ENCODE data around the gene CST3. TPM values are rescaled to one million over a fixed set of nuclear protein-coding genes. Genes with fewer than 3 reads are reported as not detected.
"Not testable (repeated sequence)": the region's sequence is repeated elsewhere in the genome, so short reads cannot be mapped to it uniquely, and the experiment has no call there.

CST3 gene
- total RNA-seq, 2 experiments from 2014 or later, result 1.0 to 1.4 TPM

- CTCF ChIA-PET, result interaction anchor here (0.5 to 1.0 kb wide), 3 partner anchors 16 to 29 kb away, joined by 3 to 4 read pairs (median 4); no protein-coding TSS in a partner anchor
- Mint-ChIP-seq H3K4me1 (no peaks in the 10 kb centered on the region), H3K9me3 (ENCODE audit: low read depth) (no peaks in the 10 kb centered on the region), H3K4me3 (no peak overlapping the region), H3K27me3 (peaks cover 6% of the 10 kb centered on the region), H3K36me3 (ENCODE audit: low read depth) (no peaks in the 10 kb centered on the region), H3K27ac (no peak overlapping the region)
- POLR2A ChIA-PET, result no interaction called here
- no peak for ATAC-seq
- intact Hi-C loops (cut with DNase I, micrococcal nuclease), result loop anchor here in 1 of 2 experiments (10.0 kb wide), 2 partner anchors 135 to 315 kb away; no protein-coding TSS in a partner anchor
- DNase-seq, result no peak
Observed at GRCh38 chr20:23659989-23660837, 22.5 kb upstream of the CST3 start.

GRCh38 chr20:23659610-23659988, 21.8 kb upstream of the CST3 start:
- H3K4me1 Mint-ChIP-seq; H3K4me3 Mint-ChIP-seq; H3K36me3 Mint-ChIP-seq (ENCODE audit: low read depth); DNase-seq; H3K27ac Mint-ChIP-seq; ATAC-seq; H3K9me3 Mint-ChIP-seq (ENCODE audit: low read depth); POLR2A ChIA-PET; intact Hi-C loops (cut with DNase I, micrococcal nuclease); H3K27me3 Mint-ChIP-seq: not testable (repeated sequence)
- CTCF ChIA-PET, result interaction anchor here (1.2 kb wide), 1 partner anchor 9 kb away, joined by 5 read pairs; no protein-coding TSS in a partner anchor

- no peak overlapping the region for H3K27ac Mint-ChIP-seq
- peaks cover 9% of the 10 kb centered on the region for H3K27me3 Mint-ChIP-seq
- no peaks in the 10 kb centered on the region for H3K36me3 Mint-ChIP-seq (ENCODE audit: low read depth)
- no peaks in the 10 kb centered on the region for H3K9me3 Mint-ChIP-seq (ENCODE audit: low read depth)
- no peaks in the 10 kb centered on the region for H3K4me1 Mint-ChIP-seq
- intact Hi-C loops (cut with DNase I, micrococcal nuclease), result no loop called here
- ChIA-PET CTCF (interaction anchor here (1.2 kb wide), 1 partner anchor 9 kb away, joined by 5 read pairs; no protein-coding TSS in a partner anchor), POLR2A (no interaction called here)
- no peak for DNase-seq
- no peak overlapping the region for H3K4me3 Mint-ChIP-seq
- ATAC-seq, result no peak
Observed at GRCh38 chr20:23658989-23659609, 21.3 kb upstream of the CST3 start.

- no peak for DNase-seq
- Mint-ChIP-seq H3K27me3 (peaks cover 11% of the 10 kb centered on the region), H3K36me3 (ENCODE audit: low read depth) (no peaks in the 10 kb centered on the region), H3K4me3 (no peak overlapping the region), H3K9me3 (ENCODE audit: low read depth) (no peaks in the 10 kb centered on the region), H3K27ac (no peak overlapping the region), H3K4me1 (no peaks in the 10 kb centered on the region)
- POLR2A ChIA-PET, result no interaction called here
- CTCF ChIA-PET, result interaction anchor here (1.2 kb wide), 1 partner anchor 10 kb away, joined by 5 read pairs; no protein-coding TSS in a partner anchor
- no peak for ATAC-seq
- intact Hi-C loops (cut with DNase I, micrococcal nuclease), result no loop called here
Observed at GRCh38 chr20:23658336-23658735, 20.6 kb upstream of the CST3 start.

- peaks cover 11% of the 10 kb centered on the region for H3K27me3 Mint-ChIP-seq
- no peak for DNase-seq
- H3K36me3 Mint-ChIP-seq (ENCODE audit: low read depth), result no peaks in the 10 kb centered on the region
- POLR2A ChIA-PET, result no interaction called here
- no peak for ATAC-seq
- no peak overlapping the region for H3K27ac Mint-ChIP-seq
- intact Hi-C loops (cut with DNase I, micrococcal nuclease), result no loop called here
- H3K9me3 Mint-ChIP-seq (ENCODE audit: low read depth), result no peaks in the 10 kb centered on the region
- CTCF ChIA-PET, result no interaction called here
- no peak overlapping the region for H3K4me3 Mint-ChIP-seq
- no peaks in the 10 kb centered on the region for H3K4me1 Mint-ChIP-seq
Observed at GRCh38 chr20:23657202-23657601, 19.4 kb upstream of the CST3 start.

- intact Hi-C loops (cut with DNase I, micrococcal nuclease), result no loop called here
- H3K9me3 Mint-ChIP-seq (ENCODE audit: low read depth), result no peaks in the 10 kb centered on the region
- no peak overlapping the region for H3K4me3 Mint-ChIP-seq
- no peak overlapping the region for H3K27ac Mint-ChIP-seq
- no peaks in the 10 kb centered on the region for H3K4me1 Mint-ChIP-seq
- ATAC-seq (no peak), DNase-seq (no peak)
- ChIA-PET POLR2A (no interaction called here), CTCF (interaction anchor here (0.5 kb wide), 1 partner anchor 216 kb away, joined by 3 read pairs; no protein-coding TSS in a partner anchor)
- peaks cover 11% of the 10 kb centered on the region for H3K27me3 Mint-ChIP-seq
- no peaks in the 10 kb centered on the region for H3K36me3 Mint-ChIP-seq (ENCODE audit: low read depth)
Observed at GRCh38 chr20:23656372-23656771, 18.6 kb upstream of the CST3 start.

- POLR2A ChIA-PET, result no interaction called here
- DNase-seq (no peak), ATAC-seq (no peak)
- CTCF ChIA-PET, result no interaction called here
- intact Hi-C loops (cut with DNase I, micrococcal nuclease), result no loop called here
- Mint-ChIP-seq H3K27me3 (peaks cover 11% of the 10 kb centered on the region), H3K27ac (no peak overlapping the region), H3K4me3 (no peak overlapping the region), H3K36me3 (ENCODE audit: low read depth) (no peaks in the 10 kb centered on the region), H3K4me1 (no peaks in the 10 kb centered on the region), H3K9me3 (ENCODE audit: low read depth) (no peaks in the 10 kb centered on the region)
Observed at GRCh38 chr20:23655491-23656211, 17.9 kb upstream of the CST3 start.

GRCh38 chr20:23654717-23655116, 17.0 kb upstream of the CST3 start:
- H3K4me3 Mint-ChIP-seq, result no peak overlapping the region
- POLR2A ChIA-PET, result no interaction called here
- H3K27ac Mint-ChIP-seq, result no peak overlapping the region
- DNase-seq (no peak), ATAC-seq (no peak)
- no peaks in the 10 kb centered on the region for H3K4me1 Mint-ChIP-seq
- intact Hi-C loops (cut with DNase I, micrococcal nuclease), result no loop called here
- no peaks in the 10 kb centered on the region for H3K36me3 Mint-ChIP-seq (ENCODE audit: low read depth)
- no peaks in the 10 kb centered on the region for H3K9me3 Mint-ChIP-seq (ENCODE audit: low read depth)
- CTCF ChIA-PET, result interaction anchor here (0.6 kb wide), 1 partner anchor 658 kb away, joined by 3 read pairs; no protein-coding TSS in a partner anchor
- H3K27me3 Mint-ChIP-seq, result peaks cover 11% of the 10 kb centered on the region

GRCh38 chr20:23654000-23654399, 16.2 kb upstream of the CST3 start:
- Mint-ChIP-seq H3K4me3 (no peak overlapping the region), H3K27ac (no peak overlapping the region), H3K36me3 (ENCODE audit: low read depth) (no peaks in the 10 kb centered on the region), H3K9me3 (ENCODE audit: low read depth) (no peaks in the 10 kb centered on the region), H3K27me3 (peaks cover 11% of the 10 kb centered on the region), H3K4me1 (no peaks in the 10 kb centered on the region)
- ChIA-PET CTCF (interaction anchor here (0.6 kb wide), 1 partner anchor 657 kb away, joined by 3 read pairs; no protein-coding TSS in a partner anchor), POLR2A (no interaction called here)
- ATAC-seq (no peak), DNase-seq (no peak)
- intact Hi-C loops (cut with DNase I, micrococcal nuclease), result no loop called here

- H3K4me1 Mint-ChIP-seq, result no peaks in the 10 kb centered on the region
- H3K36me3 Mint-ChIP-seq (ENCODE audit: low read depth), result no peaks in the 10 kb centered on the region
- POLR2A ChIA-PET, result no interaction called here
- intact Hi-C loops (cut with DNase I, micrococcal nuclease), result no loop called here
- DNase-seq (no peak), ATAC-seq (no peak)
- CTCF ChIA-PET, result interaction anchor here (0.7 kb wide), 1 partner anchor 20 kb away, joined by 3 read pairs; no protein-coding TSS in a partner anchor
- no peaks in the 10 kb centered on the region for H3K9me3 Mint-ChIP-seq (ENCODE audit: low read depth)
- peaks cover 11% of the 10 kb centered on the region for H3K27me3 Mint-ChIP-seq
- no peak overlapping the region for H3K27ac Mint-ChIP-seq
- H3K4me3 Mint-ChIP-seq, result no peak overlapping the region
Observed at GRCh38 chr20:23653400-23653938, 15.7 kb upstream of the CST3 start.

GRCh38 chr20:23652926-23653325, 15.2 kb upstream of the CST3 start:
- Mint-ChIP-seq H3K9me3 (ENCODE audit: low read depth) (no peaks in the 10 kb centered on the region), H3K27me3 (peaks cover 11% of the 10 kb centered on the region), H3K36me3 (ENCODE audit: low read depth) (no peaks in the 10 kb centered on the region), H3K4me3 (no peak overlapping the region), H3K4me1 (no peaks in the 10 kb centered on the region), H3K27ac (no peak overlapping the region)
- ATAC-seq, result no peak
- no peak for DNase-seq
- intact Hi-C loops (cut with DNase I, micrococcal nuclease), result no loop called here
- POLR2A ChIA-PET, result no interaction called here
- CTCF ChIA-PET, result interaction anchor here (0.7 kb wide), 1 partner anchor 20 kb away, joined by 3 read pairs; no protein-coding TSS in a partner anchor

Data from activated CD4-positive, alpha-beta T cell treated with anti-CD3 and anti-CD28 coated beads for 36 hours (primary cell).